ENCODE measurements around the gene LRIG3. TPM values are rescaled to one million over a fixed set of nuclear protein-coding genes. Genes with fewer than 3 reads are reported as not detected.
A peak's percentile ranks its signal among the peaks of the same experiment; 100 is the strongest.

LRIG3 gene
- polyA plus RNA-seq, 1 experiment, result 80.1 TPM

DNA sequence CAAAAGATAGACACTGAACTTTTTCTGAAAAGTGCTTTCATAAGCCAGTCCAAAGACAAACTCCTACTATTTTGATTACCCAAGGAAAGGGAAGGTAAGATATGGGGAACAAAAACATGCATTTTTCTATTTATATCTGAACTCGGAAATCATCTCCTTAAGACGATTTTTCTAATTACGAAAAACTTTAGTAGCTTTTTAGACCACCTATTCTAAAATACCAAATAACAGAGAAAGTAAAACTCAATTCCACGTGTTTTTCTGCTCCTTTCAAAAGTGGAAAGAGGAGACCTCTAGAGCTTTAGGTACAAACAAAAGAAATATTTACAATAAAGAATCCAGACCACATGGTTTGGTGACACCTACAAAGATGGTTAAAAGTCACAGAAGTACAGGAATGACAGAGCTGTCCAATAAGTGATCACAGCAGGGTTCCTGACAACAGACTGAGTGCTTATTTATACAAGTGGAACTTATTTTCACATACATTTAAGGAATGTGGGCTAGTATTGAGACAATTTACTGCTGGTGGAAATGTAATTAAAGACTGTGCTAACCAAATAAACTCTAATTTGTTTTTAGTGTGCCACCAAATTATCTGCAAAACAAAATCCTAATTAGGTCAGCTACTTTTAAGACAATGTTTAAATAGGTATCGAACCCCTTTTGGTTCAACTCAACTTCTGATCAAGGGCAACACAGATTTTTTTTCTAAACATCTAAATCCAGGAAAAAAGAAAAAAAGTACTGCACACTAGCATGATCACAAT, 2.4 kb downstream of the LRIG3 start:
- TF ChIP-seq, protein P1, sequence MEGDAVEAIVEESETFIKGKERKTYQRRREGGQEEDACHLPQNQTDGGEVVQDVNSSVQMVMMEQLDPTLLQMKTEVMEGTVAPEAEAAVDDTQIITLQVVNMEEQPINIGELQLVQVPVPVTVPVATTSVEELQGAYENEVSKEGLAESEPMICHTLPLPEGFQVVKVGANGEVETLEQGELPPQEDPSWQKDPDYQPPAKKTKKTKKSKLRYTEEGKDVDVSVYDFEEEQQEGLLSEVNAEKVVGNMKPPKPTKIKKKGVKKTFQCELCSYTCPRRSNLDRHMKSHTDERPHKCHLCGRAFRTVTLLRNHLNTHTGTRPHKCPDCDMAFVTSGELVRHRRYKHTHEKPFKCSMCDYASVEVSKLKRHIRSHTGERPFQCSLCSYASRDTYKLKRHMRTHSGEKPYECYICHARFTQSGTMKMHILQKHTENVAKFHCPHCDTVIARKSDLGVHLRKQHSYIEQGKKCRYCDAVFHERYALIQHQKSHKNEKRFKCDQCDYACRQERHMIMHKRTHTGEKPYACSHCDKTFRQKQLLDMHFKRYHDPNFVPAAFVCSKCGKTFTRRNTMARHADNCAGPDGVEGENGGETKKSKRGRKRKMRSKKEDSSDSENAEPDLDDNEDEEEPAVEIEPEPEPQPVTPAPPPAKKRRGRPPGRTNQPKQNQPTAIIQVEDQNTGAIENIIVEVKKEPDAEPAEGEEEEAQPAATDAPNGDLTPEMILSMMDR (IDR thresholded peaks at IDR 0.05; ENCODE audit: low read depth, low read length), result no peak
- POLR2A ChIA-PET, result interaction anchor here (1.5 to 2.3 kb wide), 2 partner anchors 123 to 160 kb away, joined by 3 to 11 read pairs; no protein-coding TSS in a partner anchor
- Histone ChIP-seq H3K9me3 (ENCODE audit: control insufficient read depth, insufficient read depth, low read length) (peaks cover 3% of the 10 kb centered on the region; the same call in 1 of the 2 replicates), H3K27ac (ENCODE audit: low read depth, low read length) (no peak overlapping the region), H3K4me3 (ENCODE audit: low read depth, low read length) (peak overlapping the region; percentile 75), H3K27me3 (ENCODE audit: control insufficient read depth, insufficient read depth, low read length) (no peaks in the 10 kb centered on the region)
- DNase-seq (ENCODE audit: low read depth, low spot score), result no peak
- CTCF ChIA-PET, result interaction anchor here (0.9 to 4.8 kb wide), 3 partner anchors 175 to 561 kb away, joined by 3 to 35 read pairs (median 4); no protein-coding TSS in a partner anchor

- TF ChIP-seq, protein P1 (IDR thresholded peaks at IDR 0.05; ENCODE audit: low read depth, low read length), result no peak
- POLR2A ChIA-PET, result interaction anchor here (1.5 to 2.3 kb wide), 2 partner anchors 124 to 161 kb away, joined by 3 to 11 read pairs; no protein-coding TSS in a partner anchor
- no peak for DNase-seq (ENCODE audit: low read depth, low spot score)
- H3K27me3 ChIP-seq (ENCODE audit: control insufficient read depth, insufficient read depth, low read length), result no peaks in the 10 kb centered on the region
- CTCF ChIA-PET, result interaction anchor here (0.9 to 4.8 kb wide), 4 partner anchors 175 to 560 kb away, joined by 3 to 35 read pairs (median 6); no protein-coding TSS in a partner anchor
- peak overlapping the region; percentile 66 for H3K27ac ChIP-seq (ENCODE audit: low read depth, low read length)
- peaks cover 3% of the 10 kb centered on the region; the same call in 1 of the 2 replicates for H3K9me3 ChIP-seq (ENCODE audit: control insufficient read depth, insufficient read depth, low read length)
- H3K4me3 ChIP-seq (ENCODE audit: low read depth, low read length), result peak overlapping the region; percentile 75
Observed at GRCh38 chr12:58916921-58917511, 3.3 kb downstream of the LRIG3 start.

GRCh38 chr12:58916161-58916621, 4.1 kb downstream of the LRIG3 start:
- ChIA-PET CTCF (interaction anchor here (1.3 to 4.8 kb wide), 3 partner anchors 176 to 376 kb away, joined by 4 to 35 read pairs (median 7); no protein-coding TSS in a partner anchor), POLR2A (interaction anchor here (2.3 kb wide), 1 partner anchor 125 kb away, joined by 11 read pairs; no protein-coding TSS in a partner anchor)
- Histone ChIP-seq H3K9me3 (ENCODE audit: control insufficient read depth, insufficient read depth, low read length) (peaks cover 3% of the 10 kb centered on the region; the same call in 1 of the 2 replicates), H3K27me3 (ENCODE audit: control insufficient read depth, insufficient read depth, low read length) (no peaks in the 10 kb centered on the region), H3K27ac (ENCODE audit: low read depth, low read length) (no peak overlapping the region), H3K4me3 (ENCODE audit: low read depth, low read length) (peak overlapping the region; percentile 75)
- TF ChIP-seq, protein P1 (IDR thresholded peaks at IDR 0.05; ENCODE audit: low read depth, low read length), result no peak
- DNase-seq (ENCODE audit: low read depth, low spot score), result no peak

GRCh38 chr12:58915634-58916033, 4.7 kb downstream of the LRIG3 start:
- no peak for DNase-seq (ENCODE audit: low read depth, low spot score)
- peaks cover 3% of the 10 kb centered on the region; the same call in 1 of the 2 replicates for H3K9me3 ChIP-seq (ENCODE audit: control insufficient read depth, insufficient read depth, low read length)
- H3K4me3 ChIP-seq (ENCODE audit: low read depth, low read length), result peak overlapping the region; percentile 75
- TF ChIP-seq, protein P1 (IDR thresholded peaks at IDR 0.05; ENCODE audit: low read depth, low read length), result no peak
- H3K27me3 ChIP-seq (ENCODE audit: control insufficient read depth, insufficient read depth, low read length), result no peaks in the 10 kb centered on the region
- H3K27ac ChIP-seq (ENCODE audit: low read depth, low read length), result no peak overlapping the region
- ChIA-PET CTCF (interaction anchor here (1.7 to 4.8 kb wide), 2 partner anchors 198 to 375 kb away, joined by 7 to 35 read pairs; no protein-coding TSS in a partner anchor), POLR2A (interaction anchor here (2.3 kb wide), 1 partner anchor 126 kb away, joined by 11 read pairs; no protein-coding TSS in a partner anchor)

All from AG04450 (cell line).